Measurements from ENCODE around the gene ZDHHC19.
"Not testable (repeated sequence)": the region's sequence is repeated elsewhere in the genome, so short reads cannot be mapped to it uniquely, and the experiment has no call there.

Gene ZDHHC19

GRCh38 chr3:196189566-196190347 is 21.4 kb downstream of the ZDHHC19 start:
- Histone ChIP-seq H3K4me3 (ENCODE audit: low read depth in 1 of 2, low read length in 1 of 2) (no peak overlapping the region), H3K36me3 (no peaks in the 10 kb centered on the region), H3K27ac (peak overlapping the region; percentile 17), H3K4me1 (ENCODE audit: control insufficient read depth in 1 of 2, insufficient read depth in 1 of 2, low read depth in 1 of 2, low read length in 1 of 2) (peaks cover 47 to 48% of the 10 kb centered on the region in 2 experiments), H3K9me3 (no peaks in the 10 kb centered on the region), H3K27me3 (no peaks in the 10 kb centered on the region)
- TF ChIP-seq, protein P1, sequence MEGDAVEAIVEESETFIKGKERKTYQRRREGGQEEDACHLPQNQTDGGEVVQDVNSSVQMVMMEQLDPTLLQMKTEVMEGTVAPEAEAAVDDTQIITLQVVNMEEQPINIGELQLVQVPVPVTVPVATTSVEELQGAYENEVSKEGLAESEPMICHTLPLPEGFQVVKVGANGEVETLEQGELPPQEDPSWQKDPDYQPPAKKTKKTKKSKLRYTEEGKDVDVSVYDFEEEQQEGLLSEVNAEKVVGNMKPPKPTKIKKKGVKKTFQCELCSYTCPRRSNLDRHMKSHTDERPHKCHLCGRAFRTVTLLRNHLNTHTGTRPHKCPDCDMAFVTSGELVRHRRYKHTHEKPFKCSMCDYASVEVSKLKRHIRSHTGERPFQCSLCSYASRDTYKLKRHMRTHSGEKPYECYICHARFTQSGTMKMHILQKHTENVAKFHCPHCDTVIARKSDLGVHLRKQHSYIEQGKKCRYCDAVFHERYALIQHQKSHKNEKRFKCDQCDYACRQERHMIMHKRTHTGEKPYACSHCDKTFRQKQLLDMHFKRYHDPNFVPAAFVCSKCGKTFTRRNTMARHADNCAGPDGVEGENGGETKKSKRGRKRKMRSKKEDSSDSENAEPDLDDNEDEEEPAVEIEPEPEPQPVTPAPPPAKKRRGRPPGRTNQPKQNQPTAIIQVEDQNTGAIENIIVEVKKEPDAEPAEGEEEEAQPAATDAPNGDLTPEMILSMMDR (IDR thresholded peaks at IDR 0.05) = no peak

GRCh38 chr3:196186651-196187573 is 24.3 kb downstream of the ZDHHC19 start:
- H3K9me3 ChIP-seq = no peaks in the 10 kb centered on the region
- peaks cover 18 to 20% of the 10 kb centered on the region in 2 experiments for H3K4me1 ChIP-seq (ENCODE audit: control insufficient read depth in 1 of 2, insufficient read depth in 1 of 2, low read depth in 1 of 2, low read length in 1 of 2)
- H3K27me3 ChIP-seq = no peaks in the 10 kb centered on the region
- TF ChIP-seq, protein P1 (IDR thresholded peaks at IDR 0.05) = no peak
- H3K27ac ChIP-seq = no peak overlapping the region
- H3K4me3 ChIP-seq (ENCODE audit: low read depth in 1 of 2, low read length in 1 of 2) = peak overlapping the region in 1 of 2 experiments; percentile 1
- H3K36me3 ChIP-seq = no peaks in the 10 kb centered on the region

- Histone ChIP-seq H3K4me1 (ENCODE audit: control insufficient read depth in 1 of 2, insufficient read depth in 1 of 2, low read depth in 1 of 2, low read length in 1 of 2) (peaks cover 11 to 14% of the 10 kb centered on the region in 2 experiments), H3K27me3 (no peaks in the 10 kb centered on the region), H3K36me3 (no peaks in the 10 kb centered on the region)
Measured at GRCh38 chr3:196184881-196185280, 26.3 kb downstream of the ZDHHC19 start.

DNA sequence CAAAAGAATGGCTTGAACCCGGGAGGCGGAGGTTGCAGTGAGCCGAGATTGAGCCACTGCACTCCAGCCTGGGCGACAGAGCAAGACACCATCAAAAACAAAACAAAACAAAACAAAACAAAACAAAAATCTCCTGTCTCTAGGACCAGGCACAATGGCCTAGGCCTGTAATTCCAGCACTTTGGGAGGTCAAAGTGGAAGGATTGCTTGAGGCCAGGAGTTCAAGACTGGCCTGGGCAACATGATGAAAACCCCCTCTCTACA is 27.1 kb downstream of the ZDHHC19 start:
- H3K27ac ChIP-seq; H3K4me3 ChIP-seq (ENCODE audit: low read depth in 1 of 2, low read length in 1 of 2); H3K27me3 ChIP-seq; H3K9me3 ChIP-seq; H3K36me3 ChIP-seq: not testable (repeated sequence)
- peaks cover 18 to 22% of the 10 kb centered on the region in 2 experiments for H3K4me1 ChIP-seq (ENCODE audit: control insufficient read depth in 1 of 2, insufficient read depth in 1 of 2, low read depth in 1 of 2, low read length in 1 of 2)

More at GRCh38 chr3:196184881-196185280, 26.3 kb downstream of the ZDHHC19 start:
- no peak overlapping the region for H3K4me3 ChIP-seq (ENCODE audit: low read depth in 1 of 2, low read length in 1 of 2)
- no peaks in the 10 kb centered on the region for H3K9me3 ChIP-seq
- no peak overlapping the region for H3K27ac ChIP-seq
- TF ChIP-seq, protein P1 (IDR thresholded peaks at IDR 0.05) = no peak

DNA sequence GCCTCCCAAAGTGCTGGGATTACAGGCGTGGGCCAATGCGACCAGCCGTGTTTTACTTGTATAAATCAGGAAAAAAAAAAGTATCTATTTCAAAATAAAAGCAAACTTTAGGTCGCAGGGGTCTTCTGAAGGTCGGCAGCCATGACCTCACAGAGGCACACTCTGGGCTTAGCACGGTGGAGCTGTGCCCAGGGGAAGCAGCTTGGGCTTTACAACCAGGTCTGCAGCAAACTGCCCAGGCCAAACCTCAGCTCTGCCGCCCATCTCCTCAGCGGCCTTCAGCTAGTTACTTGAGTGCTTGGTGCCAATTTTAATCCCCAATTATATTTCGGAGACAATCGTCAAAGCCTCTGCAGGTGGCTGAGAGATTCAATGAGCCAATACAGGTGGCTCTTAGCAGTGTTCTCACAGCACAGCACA is 30.1 kb downstream of the ZDHHC19 start:
- Histone ChIP-seq H3K4me3 (ENCODE audit: low read depth in 1 of 2, low read length in 1 of 2) (no peak overlapping the region), H3K36me3 (no peaks in the 10 kb centered on the region), H3K27ac (no peak overlapping the region), H3K27me3 (no peaks in the 10 kb centered on the region), H3K4me1 (ENCODE audit: control insufficient read depth in 1 of 2, insufficient read depth in 1 of 2, low read depth in 1 of 2, low read length in 1 of 2) (peaks cover 11 to 14% of the 10 kb centered on the region in 2 experiments), H3K9me3 (no peaks in the 10 kb centered on the region)
- TF ChIP-seq, protein P1 (IDR thresholded peaks at IDR 0.05) = no peak

GRCh38 chr3:196180346-196180745 is 30.9 kb downstream of the ZDHHC19 start:
- Histone ChIP-seq H3K4me3 (ENCODE audit: low read depth in 1 of 2, low read length in 1 of 2) (peak overlapping the region; percentile 35 to 39), H3K4me1 (ENCODE audit: control insufficient read depth in 1 of 2, insufficient read depth in 1 of 2, low read depth in 1 of 2, low read length in 1 of 2) (peaks cover 11 to 14% of the 10 kb centered on the region in 2 experiments), H3K27me3 (no peaks in the 10 kb centered on the region), H3K36me3 (no peaks in the 10 kb centered on the region), H3K27ac (no peak overlapping the region), H3K9me3 (no peaks in the 10 kb centered on the region)
- TF ChIP-seq, protein P1 (IDR thresholded peaks at IDR 0.05) = no peak

All from neutrophil (primary cell).